HG02759 (cell line): Measurements from ENCODE around the gene PDE10A.
"Not testable (repeated sequence)": the region's sequence is repeated elsewhere in the genome, so short reads cannot be mapped to it uniquely, and the experiment has no call there.

ENCODE experiments used
- ATAC-seq: cut with Tn5 transposase; IDR thresholded peaks from one replicate; pipeline ENCODE4 v1.9.1; 2021; ENCODE audit warnings: mild to moderate bottlenecking, moderate library complexity; ENCODE audit not compliant: unreplicated experiment

The PDE10A gene

GRCh38 chr6:165486183-165487137, 176.6 kb downstream of the PDE10A start:
- no peak for ATAC-seq

- no peak for ATAC-seq
Measured at GRCh38 chr6:165484178-165484889, 178.7 kb downstream of the PDE10A start.

- ATAC-seq: no peak
Measured at GRCh38 chr6:165481921-165482320, 181.1 kb downstream of the PDE10A start.

GRCh38 chr6:165480916-165481315, 182.1 kb downstream of the PDE10A start:
- no peak for ATAC-seq

- no peak for ATAC-seq
Measured at GRCh38 chr6:165478581-165478980, 184.5 kb downstream of the PDE10A start.

- no peak for ATAC-seq
Measured at GRCh38 chr6:165469483-165469882, 193.6 kb downstream of the PDE10A start.

- no peak for ATAC-seq
Measured at GRCh38 chr6:165468340-165469235, 194.5 kb downstream of the PDE10A start.

- ATAC-seq: not testable (repeated sequence)
Measured at GRCh38 chr6:165463499-165463898, 199.5 kb downstream of the PDE10A start.

GRCh38 chr6:165459605-165460301, 203.3 kb downstream of the PDE10A start:
- ATAC-seq: not testable (repeated sequence)

GRCh38 chr6:165458134-165458533, 204.9 kb downstream of the PDE10A start:
- no peak for ATAC-seq

- no peak for ATAC-seq
Measured at GRCh38 chr6:165456286-165456685, 206.8 kb downstream of the PDE10A start.

GRCh38 chr6:165455488-165455887, 207.6 kb downstream of the PDE10A start:
- ATAC-seq: no peak

- ATAC-seq: no peak
Measured at GRCh38 chr6:165453395-165453794, 209.6 kb downstream of the PDE10A start.

- no peak for ATAC-seq
Measured at GRCh38 chr6:165451838-165452237, 211.2 kb downstream of the PDE10A start.

GRCh38 chr6:165448210-165448609, 214.8 kb downstream of the PDE10A start:
- no peak for ATAC-seq

- no peak for ATAC-seq
Measured at GRCh38 chr6:165447141-165447540, 215.9 kb downstream of the PDE10A start.

- ATAC-seq: no peak
Measured at GRCh38 chr6:165446331-165446730, 216.7 kb downstream of the PDE10A start.

GRCh38 chr6:165443462-165443861, 219.6 kb downstream of the PDE10A start:
- no peak for ATAC-seq

- ATAC-seq: no peak
Measured at GRCh38 chr6:165441181-165441580, 221.9 kb downstream of the PDE10A start.

GRCh38 chr6:165439928-165440554, 223.0 kb downstream of the PDE10A start:
- peak; percentile 57 for ATAC-seq
